GM21515 (cell line): Measurements from ENCODE around the gene TVP23C.
"Not testable (repeated sequence)": the region's sequence is repeated elsewhere in the genome, so short reads cannot be mapped to it uniquely, and the experiment has no call there.

Experiments
- ATAC-seq: cut with Tn5 transposase; IDR thresholded peaks from one replicate; pipeline ENCODE4 v1.9.1; 2021; ENCODE audit not compliant: unreplicated experiment

TVP23C gene

DNA sequence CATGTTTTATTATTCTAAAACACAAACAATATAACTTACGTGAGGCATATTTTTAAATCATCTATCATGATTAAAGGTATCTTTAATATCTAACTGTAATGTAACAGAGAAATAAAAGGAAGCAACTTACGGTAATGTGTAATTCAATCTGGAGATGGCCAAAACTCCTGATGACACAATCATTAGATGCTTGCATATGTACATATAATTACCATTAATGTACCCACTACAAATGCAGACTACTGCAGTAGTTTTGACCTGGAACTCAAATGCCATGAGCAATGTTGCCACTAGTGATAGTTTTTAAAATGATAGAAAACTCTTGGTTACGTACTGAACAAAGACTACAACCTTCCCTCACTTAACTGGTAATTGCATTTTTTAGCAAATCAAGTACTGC is 30.2 kb downstream of the TVP23C start:
- not testable (repeated sequence) for ATAC-seq

DNA sequence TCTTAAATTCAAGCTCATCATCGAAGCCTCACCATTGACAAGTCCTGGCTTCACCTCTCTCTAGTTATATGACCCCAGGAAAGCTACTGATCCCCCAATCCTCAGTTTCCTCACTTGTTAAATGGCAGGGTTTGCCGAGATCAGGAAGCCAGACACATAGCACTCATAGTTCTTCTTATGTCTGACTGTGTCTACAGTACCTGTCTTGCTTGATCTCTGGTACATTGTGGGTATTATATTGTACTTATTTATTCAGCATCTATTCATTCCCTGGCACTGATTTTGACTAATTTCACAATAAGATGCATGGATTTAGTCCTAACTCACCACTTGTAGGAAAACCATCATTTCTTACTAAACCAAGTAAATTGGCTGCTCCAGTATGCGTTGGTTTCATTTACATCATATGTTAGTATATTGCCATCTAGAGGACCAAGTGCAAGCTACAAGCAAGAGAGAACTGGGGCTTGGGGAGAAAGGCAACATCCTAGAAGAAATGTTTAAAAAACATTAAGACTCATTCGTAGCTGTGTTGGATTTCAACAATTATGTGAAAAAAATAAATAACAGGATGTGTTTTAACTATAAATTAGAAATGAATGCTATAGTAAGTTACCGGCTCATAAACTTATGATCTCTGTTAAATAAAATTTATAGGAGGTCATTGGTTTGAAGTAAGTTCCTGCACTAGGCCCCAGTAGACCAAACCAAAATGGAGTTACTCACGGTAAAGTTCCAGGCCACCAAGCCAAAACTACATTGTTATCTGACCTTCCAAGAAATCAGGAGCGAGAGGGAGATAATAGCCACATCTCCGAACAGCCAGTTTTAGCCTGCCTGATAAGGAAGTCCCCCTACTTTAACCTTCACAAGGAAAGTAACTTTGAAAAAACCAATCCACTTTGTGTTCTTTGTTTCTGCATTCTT is 36.7 kb downstream of the TVP23C start:
- ATAC-seq, result not testable (repeated sequence)

DNA sequence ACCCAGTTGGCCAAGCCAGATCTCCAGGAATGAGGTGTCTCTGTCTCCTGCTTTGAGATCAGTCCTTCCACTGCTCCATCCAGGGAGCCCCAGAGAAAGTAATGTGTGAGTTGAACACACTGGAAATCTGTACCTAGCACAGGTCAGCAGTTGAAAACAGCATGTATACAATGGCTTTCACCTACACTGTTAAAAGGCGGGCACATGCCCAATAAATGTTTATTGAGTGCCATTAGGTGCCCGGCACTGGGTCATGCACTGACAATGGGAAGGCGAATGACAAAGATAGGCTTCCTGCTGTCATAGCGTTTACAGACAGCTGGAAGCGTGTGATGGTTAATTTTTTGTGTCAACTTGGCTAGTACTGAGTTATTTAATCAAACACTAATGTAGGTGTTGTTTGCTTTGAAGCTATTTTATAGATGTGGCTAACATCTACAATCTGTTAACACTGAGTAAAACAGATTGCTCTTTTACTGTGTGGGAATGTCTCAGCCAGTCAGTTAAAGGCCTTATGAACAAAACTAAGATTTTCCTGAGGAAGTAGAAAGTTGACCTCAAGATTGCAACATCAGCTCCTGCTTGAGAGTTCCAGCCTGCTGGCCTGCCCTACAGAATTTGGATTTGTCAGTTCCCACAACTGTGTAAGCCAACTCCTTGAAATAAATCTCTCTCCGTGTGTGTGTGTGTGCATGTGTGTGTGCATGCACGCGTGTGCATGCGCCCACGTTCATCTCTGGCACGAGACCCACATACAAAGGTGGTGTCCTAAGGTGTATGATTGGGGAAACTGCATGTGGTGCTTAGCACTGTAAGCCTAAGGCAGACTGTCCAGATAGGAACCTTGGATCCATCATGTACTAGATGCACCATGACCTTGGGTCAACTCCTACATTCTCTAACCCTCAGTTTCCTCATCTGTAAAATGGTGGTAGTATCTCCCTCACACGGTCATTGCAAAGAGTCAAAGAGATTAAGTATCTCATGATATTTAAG is 38.0 kb downstream of the TVP23C start:
- ATAC-seq, result not testable (repeated sequence)

DNA sequence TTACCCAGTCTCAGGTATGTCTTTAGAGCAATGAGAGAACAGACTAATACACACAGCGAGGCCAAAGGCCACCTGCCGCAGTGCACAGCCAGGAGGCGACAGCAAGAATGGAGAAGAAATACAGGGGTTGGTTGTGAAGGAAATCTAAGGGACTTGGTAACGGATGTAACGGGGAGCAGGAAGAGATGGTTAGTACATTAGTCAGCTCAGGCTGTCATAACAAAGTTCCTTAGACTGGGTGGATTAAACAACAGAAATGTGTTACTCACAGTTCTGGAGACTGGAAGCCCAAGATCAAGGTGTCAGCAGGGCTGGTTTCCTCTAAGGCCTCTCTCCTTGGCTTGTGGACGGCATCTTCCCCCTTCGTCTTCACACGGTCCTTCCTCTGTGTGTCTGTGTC is 47.1 kb downstream of the TVP23C start:
- no peak for ATAC-seq

DNA sequence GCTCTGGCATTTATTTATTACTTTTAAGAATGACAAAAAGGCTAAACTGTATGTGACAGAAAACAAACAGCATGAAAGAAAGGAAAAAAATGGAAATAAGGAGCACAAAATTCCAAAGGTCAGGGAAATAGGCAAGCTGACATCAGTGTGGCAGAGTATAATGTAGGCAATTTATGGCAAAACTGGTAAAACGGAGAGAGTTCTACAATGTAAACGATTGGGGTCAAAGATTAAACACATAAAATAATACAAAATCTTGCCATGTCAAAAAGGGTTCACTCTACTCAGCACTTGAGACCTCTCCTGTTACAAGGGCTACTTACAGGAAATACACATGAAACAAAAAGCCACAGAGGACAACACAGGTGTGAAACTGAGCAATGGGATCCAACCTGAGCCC is 48.8 kb downstream of the TVP23C start:
- ATAC-seq, result no peak

DNA sequence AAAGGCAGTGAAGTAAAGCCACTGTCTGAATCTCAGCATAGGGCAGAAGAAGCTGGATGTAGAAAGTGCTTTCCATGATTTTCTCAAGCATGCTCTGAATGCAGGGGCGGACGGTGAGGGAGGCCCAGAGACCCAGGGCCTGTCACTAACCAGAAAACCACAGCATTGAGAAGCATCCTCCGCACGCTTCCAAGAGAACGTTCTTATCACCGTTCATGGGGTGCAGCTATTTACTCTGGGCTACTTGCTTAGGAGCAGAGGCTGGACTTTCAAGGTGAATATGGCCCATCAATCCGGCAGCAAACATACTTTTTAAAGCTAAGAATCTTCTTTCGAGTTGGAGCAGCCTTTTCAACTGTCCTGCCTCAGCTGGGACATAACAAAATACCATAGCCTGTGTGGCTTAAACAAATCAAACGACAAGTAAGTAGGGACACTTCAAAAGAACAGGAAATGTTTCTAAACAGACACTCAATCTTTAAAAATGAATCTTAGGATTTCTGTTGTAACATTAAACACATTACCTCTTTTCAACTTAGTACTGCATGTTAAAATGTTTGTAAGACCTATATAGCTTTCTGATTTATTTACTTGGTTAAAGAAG is 49.3 kb downstream of the TVP23C start:
- no peak for ATAC-seq

DNA sequence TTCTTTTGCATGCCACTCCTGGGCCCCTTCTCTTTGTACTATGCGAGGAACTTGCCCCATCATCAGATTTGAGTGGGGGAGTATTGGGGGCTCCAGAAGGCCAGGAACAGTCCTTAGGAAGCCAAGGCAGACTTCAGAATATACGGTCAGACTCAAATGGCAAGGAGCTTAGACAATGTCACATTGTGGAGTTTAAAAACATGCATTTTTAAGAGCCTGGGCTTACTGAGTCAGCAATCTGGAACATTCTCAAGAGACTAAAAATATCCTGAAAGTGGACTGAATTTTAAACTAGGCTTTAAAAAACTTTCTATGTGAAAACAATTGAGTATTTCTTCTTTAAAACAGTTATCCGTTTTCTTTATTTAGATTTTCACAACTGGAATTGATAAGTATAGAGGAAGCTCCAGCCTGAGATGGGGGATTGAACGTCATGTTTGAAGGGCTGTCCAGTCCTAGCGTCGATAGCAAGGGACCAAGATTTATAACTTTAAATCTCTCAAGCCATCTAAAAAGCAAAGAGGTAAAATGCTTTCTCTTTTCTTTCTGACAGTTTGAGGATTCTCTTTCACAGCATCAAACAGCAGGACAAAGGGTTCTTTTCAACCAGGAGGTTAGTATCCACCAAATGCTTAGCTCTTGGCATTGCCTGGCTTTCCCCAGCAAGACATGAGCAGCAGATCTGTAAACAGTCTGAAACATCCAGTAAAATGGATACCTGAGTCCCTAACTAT is 50.1 kb downstream of the TVP23C start:
- no peak for ATAC-seq

DNA sequence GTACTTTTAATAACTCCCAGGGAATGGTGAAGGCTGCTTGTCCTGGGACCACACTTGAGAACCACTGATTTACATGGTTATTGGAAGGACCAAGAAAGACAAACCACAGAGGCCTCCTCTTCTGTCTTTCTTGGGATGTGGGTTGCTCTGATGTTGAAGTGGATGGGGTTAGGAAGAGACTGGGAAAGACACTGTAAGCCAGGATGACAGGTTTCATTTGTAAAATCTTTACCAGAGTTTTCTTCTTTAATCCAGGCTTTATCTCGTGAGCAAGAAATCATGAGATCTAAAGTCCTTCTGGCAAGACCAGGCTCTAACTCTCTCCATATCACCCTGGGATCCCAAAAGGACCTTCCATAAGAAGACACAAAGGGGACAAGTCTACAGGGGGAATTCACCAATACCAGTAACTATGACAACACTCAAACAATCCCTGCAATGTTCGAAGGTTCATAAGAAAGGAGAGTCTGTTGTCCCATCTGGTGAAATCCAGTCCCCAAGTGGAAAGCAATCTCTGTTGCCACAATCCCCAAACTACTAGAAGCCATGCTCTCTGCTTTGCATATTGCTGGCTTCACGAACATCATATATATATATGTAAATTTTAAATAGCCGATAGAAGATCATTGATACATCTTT is 51.1 kb downstream of the TVP23C start:
- ATAC-seq, result no peak

DNA sequence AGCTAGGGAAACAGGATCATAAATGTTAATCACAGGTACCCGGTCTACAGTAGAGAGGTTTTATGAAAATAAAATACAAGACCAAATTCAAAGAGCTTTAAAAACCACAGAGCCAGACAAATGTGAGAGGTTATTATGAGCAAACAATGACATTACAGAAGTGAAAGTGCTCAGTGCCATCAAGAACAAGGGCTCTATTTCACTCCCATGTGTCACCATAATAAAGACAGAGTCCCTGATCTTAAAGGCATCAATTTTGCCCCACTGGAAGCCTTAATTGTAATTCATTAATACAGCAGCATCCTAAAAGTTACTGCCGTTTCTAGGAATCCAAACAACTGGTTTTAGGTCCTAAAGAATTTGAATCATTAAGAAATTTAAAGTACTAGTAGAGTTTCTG is 52.1 kb downstream of the TVP23C start:
- no peak for ATAC-seq

DNA sequence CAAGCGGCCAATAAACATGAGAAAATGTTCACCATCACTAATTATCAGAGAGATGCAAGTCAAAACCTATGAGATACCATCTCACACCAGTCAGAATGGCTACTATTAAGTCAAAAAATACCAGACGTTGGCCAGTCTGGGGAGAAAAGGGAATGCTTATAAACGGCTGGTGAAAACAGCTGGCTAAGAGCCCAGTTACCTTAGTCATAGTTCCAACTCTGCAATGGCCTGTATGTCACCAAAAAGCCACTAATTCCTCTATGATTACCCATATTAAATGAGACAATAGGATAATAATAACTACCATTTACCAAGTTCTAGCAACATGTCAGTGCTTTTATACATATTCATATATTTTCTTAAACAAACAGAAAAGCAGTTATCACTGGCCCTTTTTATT is 52.9 kb downstream of the TVP23C start:
- no peak for ATAC-seq

DNA sequence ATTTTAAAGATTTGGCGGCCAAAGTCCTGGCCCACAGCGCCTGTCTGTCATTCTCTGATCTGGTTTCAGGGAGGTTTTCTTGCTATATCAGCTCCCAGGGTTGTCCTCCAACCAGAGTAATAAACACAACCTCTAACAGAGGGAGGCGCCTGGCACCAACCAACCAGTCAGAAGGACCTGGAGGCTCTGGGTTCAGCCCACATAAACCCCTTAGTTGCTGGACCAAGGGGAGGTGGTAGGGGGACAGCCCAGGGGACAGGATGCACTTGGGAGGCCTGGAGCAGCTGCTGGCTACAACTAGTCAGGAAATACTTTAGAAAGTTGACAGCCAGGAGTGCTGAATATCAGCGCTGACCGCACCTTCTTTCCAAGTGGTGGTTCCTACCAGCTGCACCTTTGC is 54.2 kb downstream of the TVP23C start:
- ATAC-seq, result no peak

DNA sequence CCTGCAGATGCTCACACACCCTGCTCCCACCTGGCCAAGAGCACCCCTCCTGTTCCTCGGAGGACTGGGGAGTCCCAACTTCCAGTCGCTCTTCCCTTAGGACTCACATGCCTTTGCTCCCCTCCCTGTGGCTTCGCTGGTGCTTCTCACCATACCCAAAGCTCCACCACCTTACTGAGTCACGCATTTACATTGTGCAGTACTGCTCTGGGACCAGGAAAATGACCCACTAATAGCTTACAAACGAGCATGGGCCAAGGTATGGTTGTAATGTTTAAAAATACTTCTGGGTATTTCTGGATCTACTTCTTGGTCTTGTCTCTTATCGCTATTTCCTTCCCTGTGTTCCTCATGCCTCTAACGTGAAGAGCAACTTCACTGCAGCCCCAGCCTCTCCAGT is 54.8 kb downstream of the TVP23C start:
- ATAC-seq, result no peak

DNA sequence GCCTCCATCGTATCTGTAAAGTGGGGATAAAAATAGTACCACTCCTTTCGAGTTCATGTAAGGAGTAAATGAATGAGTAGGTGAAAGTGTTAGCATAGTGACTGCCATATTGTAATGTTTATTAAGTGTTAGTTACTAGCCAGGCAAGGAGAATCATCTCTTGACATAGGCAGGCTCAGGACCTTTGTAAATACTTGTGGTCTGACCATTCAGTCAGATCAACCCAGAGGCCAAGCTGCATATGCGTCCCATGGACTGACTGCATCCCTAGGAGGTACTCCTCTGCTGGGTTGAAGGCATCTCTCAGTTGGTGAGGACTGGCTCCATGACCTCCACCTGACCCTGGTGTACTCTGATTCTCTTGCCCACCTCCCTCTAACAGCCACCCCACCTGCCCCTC is 55.4 kb downstream of the TVP23C start:
- no peak for ATAC-seq

DNA sequence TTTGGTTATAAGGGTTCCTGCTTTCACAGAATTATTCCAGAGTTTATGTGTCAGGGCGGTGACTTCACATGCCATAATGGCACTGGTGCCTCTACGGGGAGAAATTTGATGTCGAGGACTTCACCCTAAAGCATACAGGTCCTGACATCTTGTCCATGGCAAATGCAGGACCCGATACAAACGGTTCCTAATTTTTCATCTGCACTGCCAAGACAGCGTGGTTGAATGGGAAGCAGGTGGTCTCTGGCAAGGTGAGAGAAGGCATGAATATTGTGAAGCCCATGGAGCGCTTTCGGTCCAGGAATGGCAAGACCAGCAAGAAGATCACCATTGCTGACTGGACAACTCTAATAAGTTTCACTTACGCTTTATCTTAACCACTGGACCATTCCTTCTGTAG is 56.3 kb downstream of the TVP23C start:
- no peak for ATAC-seq

DNA sequence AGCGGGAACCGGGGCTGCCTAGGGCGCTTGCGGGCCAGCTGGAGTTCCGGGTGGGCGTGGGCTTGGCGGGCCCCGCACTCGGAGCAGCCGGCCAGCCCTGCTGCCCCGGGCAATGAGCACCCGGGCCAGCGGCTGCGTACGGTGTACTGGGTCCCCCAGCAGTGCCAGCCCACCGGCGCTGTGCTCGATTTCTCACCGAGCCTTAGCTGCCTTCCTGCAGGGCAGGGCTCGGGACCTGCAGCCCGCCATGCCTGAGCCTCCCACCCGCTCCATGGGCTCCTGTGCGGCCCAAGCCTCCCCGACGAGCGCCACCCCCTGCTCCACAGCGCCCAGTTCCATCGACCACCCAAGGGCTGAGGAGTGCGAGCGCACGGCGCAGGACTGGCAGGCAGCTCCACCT is 57.6 kb downstream of the TVP23C start:
- not testable (repeated sequence) for ATAC-seq

DNA sequence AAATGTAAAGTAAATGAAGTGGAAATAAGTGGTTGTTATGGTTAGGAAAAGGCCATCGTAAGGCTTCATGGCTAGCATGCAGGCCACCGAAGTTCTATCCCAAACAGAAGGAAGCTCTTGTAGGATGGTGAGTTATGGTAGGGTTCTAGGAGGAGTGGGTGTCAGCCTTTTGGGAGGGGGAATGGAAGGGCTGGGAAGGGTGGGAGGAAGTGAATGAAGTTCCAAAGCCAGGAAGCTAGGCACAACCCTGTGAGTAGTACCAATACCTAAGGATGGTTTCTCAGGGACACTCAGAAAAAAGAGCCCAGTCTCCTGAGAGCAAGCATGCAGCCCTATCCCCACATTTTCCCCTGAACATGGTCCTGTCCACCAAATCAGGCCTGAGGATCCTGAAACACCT is 59.6 kb downstream of the TVP23C start:
- no peak for ATAC-seq

DNA sequence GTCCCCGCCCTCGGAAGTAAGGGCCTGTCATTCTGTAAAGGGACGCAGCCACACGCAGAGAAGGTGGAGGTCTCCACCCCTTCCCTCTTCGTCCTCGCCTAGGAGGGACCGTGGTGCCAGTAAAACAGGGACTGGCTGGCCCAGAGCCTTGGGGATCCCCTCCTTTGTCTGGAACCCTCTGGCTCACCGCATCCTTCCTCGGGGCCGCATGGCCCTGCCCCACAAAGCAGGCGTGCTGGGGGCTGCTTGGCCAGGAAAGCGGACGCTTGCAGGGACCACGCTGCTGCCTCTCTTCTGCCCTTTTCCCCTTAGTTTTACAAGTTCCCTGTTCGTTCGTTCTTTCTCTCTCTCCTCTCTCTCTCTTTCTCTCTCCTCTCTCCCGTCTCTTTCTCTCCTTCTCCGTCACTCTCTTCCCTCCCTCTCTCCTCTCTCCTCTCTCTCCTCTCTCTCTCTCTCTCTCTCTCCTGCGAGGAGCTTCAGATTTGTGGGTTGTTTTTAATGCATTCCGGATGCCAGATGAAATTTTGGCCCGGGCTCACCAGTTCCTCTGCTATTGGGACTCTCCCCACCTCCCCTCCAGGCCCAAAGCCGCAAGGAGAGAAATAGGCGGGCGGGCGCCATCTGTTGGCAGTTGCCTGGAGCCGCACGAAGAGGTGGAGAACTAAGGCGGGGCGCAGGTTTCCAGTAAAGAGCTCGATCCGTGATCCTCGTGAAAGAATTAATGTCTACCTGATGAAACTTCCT is 60.7 kb downstream of the TVP23C start:
- no peak for ATAC-seq

DNA sequence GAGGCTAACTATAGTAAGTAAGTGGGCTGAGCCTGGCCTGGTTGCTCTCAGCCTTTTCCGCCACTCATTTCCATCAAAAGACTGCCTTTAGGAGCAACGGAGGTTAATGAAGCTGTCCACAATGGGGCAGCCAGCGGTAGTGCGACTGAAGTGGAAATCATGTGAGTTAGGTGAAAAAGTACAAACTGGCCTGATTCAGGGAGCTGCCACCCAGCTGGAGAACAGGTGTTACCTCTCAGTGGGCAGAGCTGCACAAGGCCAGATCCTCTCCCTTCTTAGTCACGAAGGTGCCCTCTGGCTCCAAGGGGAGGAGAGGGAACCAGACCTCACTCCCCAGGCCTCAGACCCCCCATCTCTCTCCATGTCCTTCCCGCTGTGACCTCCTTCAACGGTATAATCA is 61.5 kb downstream of the TVP23C start:
- no peak for ATAC-seq

DNA sequence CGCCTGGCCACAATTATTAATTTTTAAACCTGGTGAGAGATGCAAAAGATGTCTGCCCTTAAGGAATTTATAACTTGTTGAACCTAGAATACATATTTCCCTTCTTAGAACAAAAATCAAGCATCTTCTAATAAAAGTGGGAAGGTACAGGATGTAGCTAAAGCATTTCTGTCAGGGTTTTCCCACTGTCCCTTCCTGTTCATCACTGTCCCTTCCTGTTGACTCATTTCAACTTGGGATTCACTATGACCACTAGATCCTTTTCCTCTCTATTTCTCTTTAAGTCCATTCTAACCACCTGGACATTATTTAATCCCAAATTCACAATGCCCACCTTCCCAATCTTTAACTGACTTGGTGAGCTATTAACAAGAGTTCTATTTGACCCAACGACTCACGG is 62.0 kb downstream of the TVP23C start:
- no peak for ATAC-seq

DNA sequence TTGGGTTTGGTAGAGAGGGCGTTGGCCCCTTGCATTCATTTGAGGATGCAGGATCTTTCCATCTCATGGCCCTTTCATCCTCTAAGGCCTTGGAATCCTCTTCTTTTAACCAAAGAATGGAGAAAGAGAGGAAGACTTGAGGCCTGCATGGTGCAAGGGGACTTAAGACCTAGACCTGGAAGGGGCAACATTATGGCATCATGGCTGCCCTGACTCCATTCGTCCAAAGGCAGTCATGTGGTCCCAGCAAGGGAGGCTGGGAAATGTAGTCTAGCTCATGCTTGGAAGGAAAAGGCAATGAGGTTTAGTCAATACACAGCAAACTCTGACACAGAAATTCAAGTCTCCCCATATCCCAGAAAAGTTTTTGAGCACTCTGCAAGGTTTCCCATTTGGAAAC is 65.2 kb downstream of the TVP23C start:
- no peak for ATAC-seq
